Transverse colon (tissue), 4 donors: ENCODE measurements around the gene NCF2. TPM values are rescaled to one million over a fixed set of nuclear protein-coding genes. Genes with fewer than 3 reads are reported as not detected.

ENCODE experiments used
- DNase-seq: peaks from one replicate; pipeline ENCODE4 v3.0.0-alpha.2; 2019
- H3K27ac ChIP-seq, 4 donors: fragments of 200-600 bp; sonication (generic); 2 replicates each; pipeline ENCODE4 v1.5.1; 2016 to 2018; ENCODE audit warnings: inconsistent platforms in 4 of 4
- H3K27me3 ChIP-seq: fragments of 200-600 bp; sonication (generic); 2 replicates; pipeline ENCODE4 v1.5.1; 2017; ENCODE audit warnings: inconsistent platforms
- H3K36me3 ChIP-seq, 4 donors: fragments of 200-600 bp; sonication (generic); 2 replicates each; pipeline ENCODE4 v1.5.1; 2017 to 2019; ENCODE audit warnings: inconsistent platforms in 4 of 4
- H3K4me1 ChIP-seq, 4 donors: fragments of 200-600 bp; sonication (generic); 2 replicates each; pipeline ENCODE4 v1.5.1; 2017 to 2020; ENCODE audit warnings: inconsistent platforms in 4 of 4
- H3K4me3 ChIP-seq, 4 donors: fragments of 200-600 bp; sonication (generic); 1 replicate in 1 of 4; 2 replicates in 3 of 4; pipeline versions ENCODE4 v1.5.1 to v1.6.1; 2017 to 2019; ENCODE audit warnings: inconsistent platforms in 4 of 4
- H3K9me3 ChIP-seq, 2 donors: fragments of 200-600 bp; sonication (generic); 2 replicates each; pipeline ENCODE4 v1.5.1; 2017 to 2019; ENCODE audit warnings: inconsistent platforms in 2 of 2
- EP300 ChIP-seq: sonication (generic); formaldehyde crosslinking; IDR thresholded peaks from one replicate; pipeline ENCODE4 v1.6.1; 2017; ENCODE audit warnings: antibody characterized with exemption, low read depth
- POLR2A ChIP-seq: fragments of 450-650 bp; IDR thresholded peaks from one replicate; pipeline ENCODE4 v1.6.1; 2016; ENCODE audit warnings: antibody characterized with exemption, mild to moderate bottlenecking, moderate library complexity
- POLR2AphosphoS5 ChIP-seq, 3 donors: sonication (generic); formaldehyde crosslinking; IDR thresholded peaks; one replicate each; pipeline ENCODE4 v1.6.1; 2016; ENCODE audit warnings: antibody characterized with exemption in 3 of 3
- WGBS, 2 donors: methylation state at CpG; one replicate each; pipeline ENCODE4 v1.1.5; 2018; ENCODE audit warnings: low coverage in 1 of 2; 5-methylcytosine and 5-hydroxymethylcytosine counted together
- in situ Hi-C, 4 donors: fragments of 200-750 bp; cut with MboI; loops; one replicate each; pipeline versions ENCODE4 v1.15.0 to v1.15.1; 2017; ENCODE audit warnings: low sequenced_read_pairs in 3 of 4, low pct_ligation_motif_present in 1 of 4, low pct_unique_long_range_greater_than_20kb in 1 of 4
- intact Hi-C: fragments of 100-400 bp; cut with DNase I; formaldehyde crosslinking; loops from one replicate; pipeline ENCODE4 v1.15.1; 2023; ENCODE audit warnings: low total_unique reads
- total RNA-seq, 4 donors: library from RNA; depleted of rRNA; stranded (reverse); fragments of >200 nt; gene quantifications; one replicate each; pipeline ENCODE4 v1.1.0, GENCODE V29; 2016
- TF ChIP-seq, protein P1 (sequence below), 5 experiments: fragments of 200-600 bp in 3 of 5; fragments of 450-650 bp in 2 of 5; sonication (generic) in 3 of 5; IDR thresholded peaks; 1 replicate in 2 of 5; 2 replicates in 3 of 5; pipeline ENCODE4 v1.5.1; 2016 to 2017; ENCODE audit warnings: antibody characterized with exemption in 5 of 5, inconsistent platforms in 3 of 5, mild to moderate bottlenecking in 2 of 5, moderate library complexity in 1 of 5

NCF2 gene
- total RNA-seq, 4 donors from 2014 or later, result 3.8 to 12.7 (median 5.6) TPM

DNA sequence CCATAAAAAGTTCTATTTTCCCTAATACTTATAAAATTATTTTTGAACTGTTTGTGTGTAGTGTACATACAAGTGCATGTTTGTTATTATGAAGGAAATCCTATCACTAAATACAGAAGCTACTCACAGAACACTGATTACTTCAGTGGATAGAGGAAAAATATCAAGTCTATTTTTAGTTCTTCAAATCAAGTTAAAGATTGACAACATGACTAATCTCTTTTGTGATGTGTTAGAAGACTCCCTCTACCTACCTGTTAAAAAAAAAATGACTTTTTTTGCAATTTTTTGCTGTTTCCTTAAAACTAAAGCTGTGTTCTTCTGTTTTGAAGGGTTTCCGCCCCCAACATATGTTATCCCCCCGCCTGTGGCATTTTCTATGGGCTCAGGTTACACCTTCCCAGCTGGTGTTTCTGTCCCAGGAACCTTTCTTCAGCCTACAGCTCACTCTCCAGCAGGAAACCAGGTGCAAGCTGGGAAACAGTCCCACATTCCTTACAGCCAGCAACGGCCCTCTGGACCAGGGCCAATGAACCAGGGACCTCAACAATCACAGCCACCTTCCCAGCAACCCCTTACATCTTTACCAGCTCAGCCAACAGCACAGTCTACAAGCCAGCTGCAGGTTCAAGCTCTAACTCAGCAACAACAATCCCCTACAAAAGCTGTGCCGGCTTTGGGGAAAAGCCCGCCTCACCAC is 45.5 kb downstream of the NCF2 start:
- no peak overlapping the region for H3K27ac ChIP-seq
- peaks cover 0 to 83% (median 38%) of the 10 kb centered on the region in 4 donors for H3K36me3 ChIP-seq
- TF ChIP-seq POLR2A, result no peak
- TF ChIP-seq POLR2AphosphoS5 (IDR thresholded peaks at IDR 0.05), result no peak
- no peak for TF ChIP-seq EP300
- TF ChIP-seq, protein P1, sequence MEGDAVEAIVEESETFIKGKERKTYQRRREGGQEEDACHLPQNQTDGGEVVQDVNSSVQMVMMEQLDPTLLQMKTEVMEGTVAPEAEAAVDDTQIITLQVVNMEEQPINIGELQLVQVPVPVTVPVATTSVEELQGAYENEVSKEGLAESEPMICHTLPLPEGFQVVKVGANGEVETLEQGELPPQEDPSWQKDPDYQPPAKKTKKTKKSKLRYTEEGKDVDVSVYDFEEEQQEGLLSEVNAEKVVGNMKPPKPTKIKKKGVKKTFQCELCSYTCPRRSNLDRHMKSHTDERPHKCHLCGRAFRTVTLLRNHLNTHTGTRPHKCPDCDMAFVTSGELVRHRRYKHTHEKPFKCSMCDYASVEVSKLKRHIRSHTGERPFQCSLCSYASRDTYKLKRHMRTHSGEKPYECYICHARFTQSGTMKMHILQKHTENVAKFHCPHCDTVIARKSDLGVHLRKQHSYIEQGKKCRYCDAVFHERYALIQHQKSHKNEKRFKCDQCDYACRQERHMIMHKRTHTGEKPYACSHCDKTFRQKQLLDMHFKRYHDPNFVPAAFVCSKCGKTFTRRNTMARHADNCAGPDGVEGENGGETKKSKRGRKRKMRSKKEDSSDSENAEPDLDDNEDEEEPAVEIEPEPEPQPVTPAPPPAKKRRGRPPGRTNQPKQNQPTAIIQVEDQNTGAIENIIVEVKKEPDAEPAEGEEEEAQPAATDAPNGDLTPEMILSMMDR (IDR thresholded peaks at IDR 0.05), result no peak
- H3K27me3 ChIP-seq, result no peaks in the 10 kb centered on the region
- in situ Hi-C loops (loop anchor here in 3 of 4 donors (5.0 to 25.0 kb wide), 3 partner anchors 72 to 260 kb away; partner anchors contain the start of gene SMG7 (in 1 of the 3)), intact Hi-C loops (no loop called here)
- no peak for DNase-seq
- H3K9me3 ChIP-seq, result no peaks in the 10 kb centered on the region
- H3K4me3 ChIP-seq, result no peak overlapping the region
- H3K4me1 ChIP-seq, result peaks cover 0 to 8% (median 2%) of the 10 kb centered on the region in 4 donors
- 77 to 100% methylated on average over 2 to 5 of the region's 5 CpGs for WGBS, 2 donors

DNA sequence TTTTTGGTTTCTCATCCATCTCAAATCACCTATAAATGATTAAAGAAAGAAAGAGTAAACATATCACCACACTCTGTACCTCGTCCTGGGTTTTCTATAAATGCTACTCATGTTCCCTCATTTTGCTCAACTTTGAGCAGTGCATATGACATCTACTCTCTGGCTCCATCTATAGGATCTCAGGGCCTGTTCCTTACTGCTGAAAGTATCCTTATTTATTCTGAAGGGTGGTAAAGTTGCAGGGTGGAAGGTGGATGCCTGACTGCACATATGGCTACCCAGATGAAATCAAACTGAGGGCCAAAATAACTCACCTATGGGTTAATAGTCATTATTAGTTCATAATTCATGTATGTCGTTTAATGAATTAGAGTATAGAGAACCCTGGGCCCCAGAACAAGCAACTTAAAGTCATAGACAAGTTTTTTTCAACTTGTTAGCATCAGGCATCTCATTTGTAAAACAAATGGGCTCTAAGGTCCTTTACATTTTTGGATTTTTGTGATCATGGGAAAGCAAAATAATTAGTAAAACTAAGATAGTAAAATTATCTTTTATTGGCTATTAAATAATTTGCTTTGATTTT is 46.5 kb downstream of the NCF2 start:
- in situ Hi-C loops (loop anchor here in 3 of 4 donors (5.0 to 25.0 kb wide), 3 partner anchors 71 to 259 kb away; partner anchors contain the start of gene SMG7 (in 1 of the 3)), intact Hi-C loops (no loop called here)
- H3K4me1 ChIP-seq, result peaks cover 0 to 8% (median 2%) of the 10 kb centered on the region in 4 donors
- WGBS, 2 donors, result 13 to 39% methylated on average over 1 to 2 of the region's 2 CpGs
- H3K9me3 ChIP-seq, result no peaks in the 10 kb centered on the region
- H3K27me3 ChIP-seq, result no peaks in the 10 kb centered on the region
- no peak overlapping the region for H3K4me3 ChIP-seq
- TF ChIP-seq, protein P1 (IDR thresholded peaks at IDR 0.05), result peak; percentile 58 to 72 (median 68)
- TF ChIP-seq POLR2A, result no peak
- TF ChIP-seq POLR2AphosphoS5 (IDR thresholded peaks at IDR 0.05), result no peak
- no peak for DNase-seq
- peaks cover 0 to 83% (median 38%) of the 10 kb centered on the region in 4 donors for H3K36me3 ChIP-seq
- H3K27ac ChIP-seq, result no peak overlapping the region

DNA sequence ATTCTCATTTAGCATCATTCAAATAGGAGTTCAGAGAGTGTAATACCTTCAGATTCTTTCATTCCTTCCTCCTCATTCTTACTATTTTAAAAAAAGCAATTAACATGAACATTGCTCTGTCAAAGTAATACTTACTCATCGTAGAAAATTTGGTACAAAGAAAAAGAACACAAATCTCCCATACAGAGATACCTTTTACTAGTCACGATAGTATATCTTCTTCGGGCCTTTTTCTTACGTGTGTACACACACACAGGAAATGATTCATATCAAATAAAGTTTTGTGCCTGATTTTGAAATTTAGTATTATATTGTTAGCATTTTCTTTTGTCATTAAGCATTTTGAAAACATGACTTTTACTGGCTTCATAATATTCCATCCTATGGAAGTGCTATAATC is 52.9 kb downstream of the NCF2 start:
- H3K27me3 ChIP-seq, result no peaks in the 10 kb centered on the region
- in situ Hi-C loops, result loop anchor here in 1 of 4 donors (25.0 kb wide), 1 partner anchor 250 kb away; no protein-coding TSS in a partner anchor
- no peak for DNase-seq

More for the DNA sequence above, 52.9 kb downstream of the NCF2 start:
- Histone ChIP-seq H3K9me3 (no peaks in the 10 kb centered on the region), H3K36me3 (peaks cover 0 to 91% (median 40%) of the 10 kb centered on the region in 4 donors), H3K4me3 (no peak overlapping the region), H3K27ac (no peak overlapping the region), H3K4me1 (no peaks in the 10 kb centered on the region)
- intact Hi-C loops, result no loop called here
- TF ChIP-seq POLR2A, result no peak
- no peak for TF ChIP-seq EP300
- no peak for TF ChIP-seq POLR2AphosphoS5 (IDR thresholded peaks at IDR 0.05)
- TF ChIP-seq, protein P1 (IDR thresholded peaks at IDR 0.05), result no peak
- WGBS, 2 donors, result 86 to 93% methylated on average over 4 of the region's 4 CpGs
